ENCODE measurements around the gene G3BP1. TPM values are rescaled to one million over a fixed set of nuclear protein-coding genes. Genes with fewer than 3 reads are reported as not detected.

The G3BP1 gene
- total RNA-seq, 4 donors from 2014 or later = 49.8 to 75.5 (median 63.1) TPM

- Histone ChIP-seq H3K27me3 (no peaks in the 10 kb centered on the region), H3K27ac (replicated peaks in 1 of 4) (peak overlapping the region; percentile 92 to 96 (median 94)), H3K4me1 (peaks cover 51 to 74% (median 72%) of the 10 kb centered on the region in 4 donors), H3K4me3 (peak overlapping the region; percentile 79 to 87 (median 83)), H3K9me3 (no peaks in the 10 kb centered on the region), H3K36me3 (peaks cover 0 to 15% (median 5%) of the 10 kb centered on the region in 4 donors)
- intact Hi-C loops (cut with DNase I) = no loop called here
- DNase-seq (ENCODE audit: extremely low spot score) = no peak
- 3% methylated on average over 3 of the region's 3 CpGs for WGBS
- TF ChIP-seq CTCF (IDR thresholded peaks at IDR 0.05) (no peak), POLR2A (IDR thresholded peaks at IDR 0.05; ENCODE audit: low read depth) (no peak), POLR2AphosphoS5 (IDR thresholded peaks at IDR 0.05) (no peak), EP300 (IDR thresholded peaks at IDR 0.05) (no peak)
These were observed 2.2 kb downstream of the G3BP1 start for GRCh38 chr5:151773951-151774350.

- H3K27ac ChIP-seq (replicated peaks in 1 of 4) = peak overlapping the region; percentile 7 to 95 (median 54)
- peaks cover 0 to 15% (median 5%) of the 10 kb centered on the region in 4 donors for H3K36me3 ChIP-seq
- H3K27me3 ChIP-seq = no peaks in the 10 kb centered on the region
- intact Hi-C loops (cut with DNase I) = no loop called here
- peak overlapping the region in 2 of 4 donors; percentile 17 to 79 for H3K4me3 ChIP-seq
- TF ChIP-seq EP300 (IDR thresholded peaks at IDR 0.05) (no peak), CTCF (IDR thresholded peaks at IDR 0.05) (no peak), POLR2AphosphoS5 (IDR thresholded peaks at IDR 0.05) (no peak), POLR2A (IDR thresholded peaks at IDR 0.05; ENCODE audit: low read depth) (no peak)
- no peak for DNase-seq (ENCODE audit: extremely low spot score)
- H3K4me1 ChIP-seq = peaks cover 62 to 80% (median 78%) of the 10 kb centered on the region in 4 donors
- H3K9me3 ChIP-seq = no peaks in the 10 kb centered on the region
- 35% methylated on average over 3 of the region's 3 CpGs for WGBS
These were observed 3.4 kb downstream of the G3BP1 start for GRCh38 chr5:151775025-151775606.

GRCh38 chr5:151779531-151780125 is 7.9 kb downstream of the G3BP1 start:
- WGBS = 81% methylated on average over 3 of the region's 3 CpGs
- Histone ChIP-seq H3K27ac (replicated peaks in 1 of 4) (no peak overlapping the region), H3K36me3 (peaks cover 0 to 15% (median 5%) of the 10 kb centered on the region in 4 donors), H3K9me3 (no peaks in the 10 kb centered on the region), H3K4me1 (peaks cover 66 to 99% (median 96%) of the 10 kb centered on the region in 4 donors), H3K27me3 (no peaks in the 10 kb centered on the region), H3K4me3 (no peak overlapping the region)
- TF ChIP-seq POLR2AphosphoS5 (IDR thresholded peaks at IDR 0.05) (no peak), CTCF (IDR thresholded peaks at IDR 0.05) (no peak), EP300 (IDR thresholded peaks at IDR 0.05) (no peak), POLR2A (IDR thresholded peaks at IDR 0.05; ENCODE audit: low read depth) (no peak)
- DNase-seq (ENCODE audit: extremely low spot score) = no peak
- intact Hi-C loops (cut with DNase I) = no loop called here

GRCh38 chr5:151780348-151780747 is 8.6 kb downstream of the G3BP1 start:
- Histone ChIP-seq H3K36me3 (peaks cover 0 to 15% (median 5%) of the 10 kb centered on the region in 4 donors), H3K4me3 (no peak overlapping the region), H3K27me3 (no peaks in the 10 kb centered on the region), H3K27ac (replicated peaks in 1 of 4) (no peak overlapping the region), H3K9me3 (no peaks in the 10 kb centered on the region), H3K4me1 (peaks cover 66 to 99% (median 96%) of the 10 kb centered on the region in 4 donors)
- DNase-seq (ENCODE audit: extremely low spot score) = no peak
- WGBS = 93% methylated on average over 11 of the region's 11 CpGs
- intact Hi-C loops (cut with DNase I) = no loop called here
- TF ChIP-seq POLR2A (IDR thresholded peaks at IDR 0.05; ENCODE audit: low read depth) = no peak
- TF ChIP-seq POLR2AphosphoS5 (IDR thresholded peaks at IDR 0.05) = no peak
- TF ChIP-seq EP300 (IDR thresholded peaks at IDR 0.05) = no peak
- no peak for TF ChIP-seq CTCF (IDR thresholded peaks at IDR 0.05)
